Stimulated activated CD4-positive, alpha-beta T cell treated with anti-CD3 and anti-CD28 coated beads, Interleukin-1b, Interleukin-23, amount 100 ng/mL, for 24 hours (primary cell): ENCODE data around the gene PDIA2.
A peak's percentile ranks its signal among the peaks of the same experiment; 100 is the strongest.
"Not testable (repeated sequence)": the region's sequence is repeated elsewhere in the genome, so short reads cannot be mapped to it uniquely, and the experiment has no call there.

Source experiments
- DNase-seq, 4 experiments: peaks; one replicate each; pipeline ENCODE4 v3.0.0-alpha.2; 2020; ENCODE audit warnings: low read depth in 4 of 4, low spot score in 1 of 4

Gene PDIA2, protein sequence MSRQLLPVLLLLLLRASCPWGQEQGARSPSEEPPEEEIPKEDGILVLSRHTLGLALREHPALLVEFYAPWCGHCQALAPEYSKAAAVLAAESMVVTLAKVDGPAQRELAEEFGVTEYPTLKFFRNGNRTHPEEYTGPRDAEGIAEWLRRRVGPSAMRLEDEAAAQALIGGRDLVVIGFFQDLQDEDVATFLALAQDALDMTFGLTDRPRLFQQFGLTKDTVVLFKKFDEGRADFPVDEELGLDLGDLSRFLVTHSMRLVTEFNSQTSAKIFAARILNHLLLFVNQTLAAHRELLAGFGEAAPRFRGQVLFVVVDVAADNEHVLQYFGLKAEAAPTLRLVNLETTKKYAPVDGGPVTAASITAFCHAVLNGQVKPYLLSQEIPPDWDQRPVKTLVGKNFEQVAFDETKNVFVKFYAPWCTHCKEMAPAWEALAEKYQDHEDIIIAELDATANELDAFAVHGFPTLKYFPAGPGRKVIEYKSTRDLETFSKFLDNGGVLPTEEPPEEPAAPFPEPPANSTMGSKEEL

DNA sequence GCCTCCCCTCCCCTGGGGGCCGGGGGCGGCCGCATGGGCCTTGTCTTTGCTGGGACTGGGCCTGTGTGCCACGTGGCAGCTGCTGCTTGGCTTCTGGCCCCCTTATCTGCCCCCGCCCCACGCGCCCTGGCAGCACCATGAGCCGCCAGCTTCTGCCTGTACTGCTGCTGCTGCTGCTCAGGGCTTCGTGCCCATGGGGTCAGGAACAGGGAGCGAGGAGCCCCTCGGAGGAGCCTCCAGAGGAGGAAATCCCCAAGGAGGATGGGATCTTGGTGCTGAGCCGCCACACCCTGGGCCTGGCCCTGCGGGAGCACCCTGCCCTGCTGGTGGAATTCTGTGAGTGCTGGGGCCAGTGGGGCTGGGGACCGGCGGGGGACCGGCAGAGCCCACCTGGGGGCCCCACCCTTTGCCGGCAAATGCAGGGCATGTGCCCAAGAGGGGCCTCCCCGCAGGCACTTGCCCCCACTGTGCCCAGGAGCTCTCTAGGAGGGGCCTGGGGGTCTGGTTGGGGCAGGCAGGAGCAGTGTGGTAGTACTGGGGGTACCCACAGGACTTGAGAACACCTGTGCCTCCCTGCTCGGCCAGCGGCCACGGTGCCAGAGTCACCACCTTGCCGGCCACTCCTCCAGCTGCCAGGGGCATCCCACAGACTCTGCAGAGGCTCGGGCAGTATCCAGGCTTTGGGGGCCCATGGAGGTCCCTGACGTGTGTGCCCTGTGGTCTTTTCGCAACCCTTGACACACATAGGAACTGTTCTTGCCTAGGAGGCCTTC lies at the start of gene PDIA2:
PDIA2 (plus strand) TSS at position 132 of the 773 bp plus-strand sequence; CDS start at position 138, 6 bp downstream.
- no peak for DNase-seq

DNA sequence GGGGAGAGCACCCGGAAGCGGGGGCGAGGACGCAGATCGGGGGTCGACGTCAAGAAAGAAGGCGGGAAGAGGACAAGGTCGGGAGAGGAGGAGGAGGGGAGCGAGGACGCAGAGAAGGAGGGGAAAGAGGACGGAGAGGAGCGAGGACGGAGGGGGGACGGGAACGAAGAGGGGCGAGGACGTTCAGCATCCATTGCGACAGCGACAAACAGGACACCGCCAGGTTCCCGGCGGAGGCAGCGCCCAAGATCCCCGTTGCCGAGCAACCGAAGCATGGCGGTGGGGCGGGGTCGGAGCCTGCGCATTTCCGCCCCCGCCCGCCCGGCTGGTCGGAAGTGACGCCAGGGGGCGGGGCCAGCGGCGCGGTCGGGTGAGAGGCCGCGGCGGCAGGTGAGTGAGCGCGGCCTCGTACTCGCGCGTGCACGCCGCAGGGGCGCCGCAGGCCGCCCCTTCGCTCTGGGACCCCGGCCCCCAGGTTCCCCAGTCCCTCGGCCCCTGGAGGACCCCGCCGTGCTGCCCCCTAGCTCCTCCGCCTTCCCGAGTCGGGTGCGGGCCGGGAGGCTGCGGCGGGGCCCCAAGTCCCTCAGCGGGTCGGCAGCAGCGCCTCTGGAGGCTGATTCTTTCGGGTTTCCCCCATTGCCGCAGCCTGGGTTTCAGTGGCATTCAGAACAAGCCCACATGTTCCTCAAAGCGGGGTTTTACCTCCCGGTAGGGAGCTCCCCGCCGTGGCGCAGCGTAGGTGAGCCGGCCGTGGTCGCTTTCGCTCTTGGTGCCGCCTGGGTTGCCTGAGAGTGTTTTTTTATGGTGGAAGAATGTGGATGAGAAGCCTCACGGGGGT lies 48.3 kb upstream of the PDIA2 start, which contains the start of gene FAM234A:
FAM234A (plus strand) TSS at position 354 of the 838 bp plus-strand sequence. CDS start 19,593 bp downstream, outside the sequence.
- peak; percentile 90 to 94 (median 94) for DNase-seq

DNA sequence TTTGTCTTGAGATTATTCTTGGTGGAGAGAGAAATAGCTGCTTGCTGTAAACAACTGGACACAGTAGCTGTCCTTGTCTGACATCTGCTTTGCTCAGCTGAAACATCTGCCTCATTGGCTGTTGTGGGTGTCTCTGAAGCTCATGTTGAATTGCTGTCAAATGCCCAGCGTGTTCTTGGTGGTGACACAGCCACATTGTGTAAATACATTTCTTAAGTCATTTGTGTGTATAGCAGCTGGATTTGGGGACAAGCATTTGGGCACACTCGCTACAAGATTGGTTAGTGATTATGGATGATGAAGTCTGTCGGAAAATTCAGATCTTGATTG lies 43.1 kb upstream of the PDIA2 start:
- no peak for DNase-seq

DNA sequence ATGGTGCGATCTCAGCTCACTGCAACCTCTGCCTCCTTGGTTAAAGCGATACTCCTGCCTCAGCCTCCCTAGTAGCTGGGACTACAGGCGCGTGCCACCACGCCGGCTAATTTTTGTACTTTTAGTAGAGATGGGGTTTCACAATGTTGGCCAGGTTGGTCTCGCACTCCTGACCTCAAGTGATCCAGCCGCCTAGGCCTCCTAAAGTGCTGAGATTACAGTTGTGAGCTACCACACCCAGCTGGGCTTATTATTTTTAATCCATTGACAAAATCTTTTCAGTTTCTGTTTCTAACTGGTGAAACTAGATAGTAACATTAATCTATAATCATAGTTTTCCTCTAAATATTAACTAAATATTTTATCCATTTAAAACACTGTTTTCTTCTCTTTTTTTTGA lies 42.4 kb upstream of the PDIA2 start:
- DNase-seq: no peak

DNA sequence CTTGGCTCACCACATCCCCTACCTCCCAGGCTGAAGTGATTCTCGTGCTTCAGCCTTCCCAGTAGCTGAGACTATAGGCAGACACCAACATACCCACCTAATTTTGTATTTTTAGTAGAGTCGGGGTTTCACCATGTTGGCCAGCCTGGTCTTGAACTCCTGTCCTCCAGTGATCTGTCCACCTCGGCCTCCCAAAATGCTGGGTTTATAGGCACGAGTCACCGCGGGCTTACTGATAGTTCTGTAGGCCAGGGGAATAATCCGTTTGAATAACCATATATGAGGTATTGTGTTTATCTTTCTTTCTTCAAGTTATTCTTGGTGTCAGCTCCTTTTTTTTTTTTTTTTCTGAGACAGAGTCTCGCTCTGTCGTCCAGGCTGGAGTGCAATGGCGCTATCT lies 40.7 kb upstream of the PDIA2 start:
- no peak for DNase-seq

DNA sequence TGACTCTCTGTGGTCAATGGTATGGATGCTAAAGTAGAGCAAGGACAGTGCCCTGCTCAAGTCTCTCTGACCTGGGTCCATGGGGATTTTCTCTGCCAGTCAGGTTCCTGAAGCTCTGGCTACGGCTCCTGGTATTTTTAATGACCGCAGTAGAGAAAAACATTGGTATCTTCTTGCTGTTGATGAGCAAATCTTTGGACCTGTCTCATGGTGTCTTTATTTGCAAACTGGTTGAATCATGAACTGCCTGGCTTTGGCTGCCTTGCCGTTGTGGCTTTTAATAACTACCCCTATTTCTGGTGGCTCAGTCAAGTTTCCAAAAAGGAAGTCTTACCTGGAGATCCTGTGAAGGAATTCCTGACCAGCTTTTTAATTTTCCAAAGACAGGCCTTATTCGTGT lies 39.6 kb upstream of the PDIA2 start:
- no peak for DNase-seq

DNA sequence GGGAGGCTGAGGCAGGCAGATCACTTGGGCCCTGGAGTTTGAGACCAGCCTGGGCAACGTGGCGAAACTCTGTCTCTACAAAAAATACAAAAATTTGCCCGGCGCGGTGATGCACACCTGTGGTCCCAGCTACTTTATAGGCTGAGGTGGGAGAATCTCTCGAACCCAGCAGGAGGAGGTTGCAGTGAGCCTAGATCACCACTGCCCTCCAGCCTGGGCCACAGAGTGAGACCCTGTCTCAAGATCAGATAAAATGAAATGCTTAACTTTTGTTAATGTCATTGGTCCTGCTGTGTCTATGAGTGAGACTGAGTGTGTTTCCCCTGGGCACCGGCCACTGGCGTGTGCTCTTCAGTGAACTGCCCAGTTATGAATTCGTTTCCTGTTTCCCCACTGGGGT lies 37.9 kb upstream of the PDIA2 start:
- DNase-seq: no peak

DNA sequence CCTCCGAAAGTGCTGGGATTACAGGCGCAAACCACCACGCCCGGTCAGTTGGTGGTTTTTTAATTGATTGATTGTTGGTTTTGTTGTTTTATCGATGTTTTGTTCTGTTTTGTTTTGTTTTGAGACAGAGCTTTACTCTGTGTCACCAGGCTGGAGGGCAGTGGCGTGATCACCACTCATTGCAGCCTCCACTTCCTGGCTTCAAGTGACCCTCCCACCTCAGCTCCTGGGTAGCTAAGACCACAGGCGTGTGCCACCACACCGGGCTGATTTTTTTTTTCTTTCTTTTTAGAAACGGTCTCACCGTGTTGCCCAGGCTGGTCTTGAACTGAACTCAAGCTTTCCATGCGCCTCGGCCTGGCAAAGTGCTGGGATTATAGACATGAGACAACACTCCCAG lies 35.9 kb upstream of the PDIA2 start:
- DNase-seq: no peak

DNA sequence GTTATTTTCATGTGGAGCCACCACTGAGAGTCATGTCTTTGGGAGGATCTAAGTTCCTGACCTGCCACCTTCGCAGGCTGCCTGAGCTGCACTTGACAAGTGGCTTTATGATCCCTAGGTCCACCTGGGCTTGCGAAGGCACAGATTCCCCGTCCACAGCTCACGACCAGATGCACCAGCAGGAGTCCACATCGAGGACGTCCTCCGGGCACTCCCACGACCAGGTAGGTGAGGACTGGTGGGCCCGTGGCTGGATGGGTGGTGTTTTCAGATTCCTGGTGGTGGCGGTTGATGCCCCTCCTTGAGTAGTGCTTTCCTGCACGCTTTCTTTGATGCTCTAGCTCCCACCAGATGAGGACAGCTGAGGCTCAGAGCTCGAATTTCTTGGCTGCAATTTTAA lies 33.5 kb upstream of the PDIA2 start:
- DNase-seq: no peak

DNA sequence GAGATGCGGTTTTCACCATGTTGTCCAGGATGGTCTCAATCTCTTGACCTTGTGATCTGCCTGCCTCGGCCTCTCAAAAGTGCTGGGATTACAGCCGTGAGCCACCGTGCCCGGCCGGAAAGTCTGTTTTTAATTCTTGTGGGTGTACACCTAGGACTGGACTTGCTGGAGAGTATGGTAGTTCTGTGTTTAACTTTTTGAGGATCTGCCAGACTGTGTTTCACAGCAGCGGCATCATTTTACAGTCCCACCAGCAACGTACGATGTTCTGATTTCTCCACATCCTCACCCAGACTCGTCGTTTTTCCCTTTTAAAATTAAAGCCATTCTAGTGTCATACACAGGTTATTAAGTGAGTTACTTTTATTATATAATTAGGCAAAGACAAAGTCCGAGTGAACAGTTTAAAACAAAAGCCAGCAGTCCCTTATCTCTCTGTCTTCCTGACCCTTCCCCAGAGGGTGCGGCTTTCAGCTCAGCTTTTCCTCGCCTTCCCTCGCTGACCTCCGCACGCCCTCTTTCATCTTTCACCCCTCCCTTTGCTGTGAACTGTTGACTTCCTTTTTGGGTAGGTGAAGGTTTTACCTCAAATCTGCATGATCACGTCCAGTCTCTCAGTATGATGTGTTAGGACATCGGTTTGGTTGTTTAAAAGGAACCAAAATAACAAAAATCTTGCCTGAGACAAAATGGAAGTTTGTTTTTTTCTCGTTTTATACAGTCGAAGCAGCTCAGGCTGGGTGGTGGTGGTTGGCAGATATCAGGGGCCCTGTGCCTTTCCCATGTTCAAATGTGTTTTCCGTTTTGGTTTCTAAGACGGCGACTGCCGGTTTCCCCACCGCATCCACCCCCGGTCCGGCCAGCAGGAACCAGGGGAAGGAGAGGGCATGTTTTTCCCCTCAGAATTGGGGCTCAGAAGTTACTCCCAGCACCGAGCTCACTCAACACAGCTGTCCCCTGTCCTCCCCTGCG lies 30.3 kb upstream of the PDIA2 start:
- DNase-seq: no peak

DNA sequence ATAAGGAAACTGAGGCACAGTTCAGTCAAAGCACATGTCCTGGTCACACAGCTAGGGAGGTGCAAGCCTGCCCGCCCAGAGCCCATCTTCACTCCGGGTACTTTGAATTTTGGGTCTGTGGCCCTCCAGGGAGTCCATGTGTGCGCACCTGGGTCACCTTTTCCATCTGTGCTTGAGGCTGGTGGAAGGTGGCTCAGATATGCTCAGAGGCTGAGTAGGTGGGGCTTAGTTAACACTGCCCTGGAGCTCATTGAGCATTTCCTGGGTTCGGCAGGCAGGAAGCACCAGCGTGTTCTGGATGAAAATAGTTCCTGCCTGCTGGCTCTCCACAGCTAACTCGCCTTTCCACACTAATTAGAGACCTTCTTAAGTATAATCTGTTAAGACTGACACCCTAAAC lies 29.1 kb upstream of the PDIA2 start:
- DNase-seq: no peak

DNA sequence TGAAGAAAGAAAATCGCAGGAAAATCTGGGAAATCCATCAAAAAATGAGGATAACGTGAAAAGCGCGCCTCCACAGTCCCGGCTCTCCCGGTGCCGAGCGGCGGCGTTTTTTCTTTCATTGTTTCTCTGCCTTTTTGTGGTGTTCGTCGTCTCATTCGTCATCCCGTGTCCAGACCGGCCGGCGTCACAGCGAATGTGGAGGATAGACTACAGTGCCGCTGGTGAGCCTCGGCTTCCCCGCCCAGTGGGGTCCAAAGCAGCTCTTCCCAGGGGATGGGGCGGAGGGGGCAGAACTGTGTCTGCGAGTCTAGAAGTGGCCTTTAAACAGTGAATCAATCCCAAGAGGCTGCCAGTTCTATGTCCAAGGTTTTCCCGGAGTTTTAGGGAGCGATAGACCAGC lies 28.5 kb upstream of the PDIA2 start:
- DNase-seq: no peak

DNA sequence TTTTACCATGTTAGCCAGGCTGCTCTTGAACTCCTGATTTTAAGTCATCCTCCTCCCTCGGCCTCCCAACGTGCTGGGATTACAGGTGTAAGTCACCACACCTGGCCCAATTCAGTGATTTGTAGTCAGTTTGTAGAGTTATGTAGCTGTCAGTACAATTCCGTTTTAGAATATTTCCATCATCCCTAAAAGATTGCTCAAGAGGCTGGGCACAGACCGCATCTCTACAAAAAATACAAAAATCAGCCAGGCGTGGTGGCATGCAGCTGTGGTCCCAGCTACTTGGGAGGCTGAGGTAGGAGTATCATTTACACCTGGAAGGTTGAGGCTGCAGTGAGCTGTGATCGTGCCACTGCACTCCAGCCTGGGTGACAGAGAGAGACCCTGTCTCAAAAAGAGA lies 27.8 kb upstream of the PDIA2 start:
- DNase-seq: no peak

DNA sequence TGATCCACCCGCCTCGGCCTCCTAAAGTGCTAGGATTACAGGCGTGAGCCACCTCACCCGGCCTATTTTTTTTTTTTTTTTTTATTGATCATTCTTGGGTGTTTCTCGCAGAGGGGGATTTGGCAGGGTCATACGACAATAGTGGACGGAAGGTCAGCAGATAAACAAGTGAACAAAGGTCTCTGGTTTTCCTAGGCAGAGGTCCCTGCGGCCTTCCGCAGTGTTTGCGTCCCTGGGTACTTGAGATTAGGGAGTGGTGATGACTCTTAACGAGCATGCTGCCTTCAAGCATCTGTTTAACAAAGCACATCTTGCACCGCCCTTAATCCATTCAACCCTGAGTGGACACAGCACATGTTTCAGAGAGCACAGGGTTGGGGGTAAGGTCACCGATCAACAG lies 24.9 kb upstream of the PDIA2 start:
- DNase-seq: not testable (repeated sequence)

DNA sequence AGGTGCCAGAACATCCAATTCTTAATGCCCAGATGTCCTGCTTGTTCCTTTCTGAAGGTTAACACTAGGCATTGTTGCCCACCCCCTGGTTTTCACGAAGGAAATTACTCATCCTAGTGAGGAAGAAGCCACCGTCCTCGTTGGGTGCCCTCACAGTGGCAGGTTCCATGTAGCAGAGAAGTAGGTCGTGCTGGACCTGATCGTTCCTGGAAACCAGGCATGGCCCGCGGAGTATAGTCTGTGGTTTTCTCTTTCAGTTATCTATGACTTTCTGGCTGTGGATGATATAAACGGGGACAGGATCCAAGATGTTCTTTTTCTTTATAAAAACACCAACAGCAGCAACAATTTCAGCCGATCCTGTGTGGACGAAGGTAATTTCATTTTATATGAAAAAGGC lies 23.7 kb upstream of the PDIA2 start:
- DNase-seq: no peak

DNA sequence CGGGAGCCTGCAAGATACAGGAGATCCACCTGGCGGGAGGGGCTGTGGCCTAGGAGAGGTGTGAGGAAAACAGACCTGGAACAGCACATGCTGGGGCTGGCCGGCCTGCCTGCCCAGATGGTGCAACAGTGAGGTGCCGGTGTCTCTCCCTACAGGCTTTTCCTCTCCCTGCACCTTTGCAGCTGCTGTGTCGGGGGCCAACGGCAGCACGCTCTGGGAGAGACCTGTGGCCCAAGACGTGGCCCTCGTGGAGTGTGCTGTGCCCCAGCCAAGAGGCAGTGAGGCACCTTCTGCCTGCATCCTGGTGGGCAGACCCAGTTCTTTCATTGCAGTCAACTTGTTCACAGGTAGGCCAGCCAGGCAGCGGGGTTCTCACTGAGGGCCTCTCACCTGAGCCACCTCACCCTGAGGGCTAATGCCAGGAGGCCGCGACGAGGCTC lies 23.1 kb upstream of the PDIA2 start:
- DNase-seq: no peak

DNA sequence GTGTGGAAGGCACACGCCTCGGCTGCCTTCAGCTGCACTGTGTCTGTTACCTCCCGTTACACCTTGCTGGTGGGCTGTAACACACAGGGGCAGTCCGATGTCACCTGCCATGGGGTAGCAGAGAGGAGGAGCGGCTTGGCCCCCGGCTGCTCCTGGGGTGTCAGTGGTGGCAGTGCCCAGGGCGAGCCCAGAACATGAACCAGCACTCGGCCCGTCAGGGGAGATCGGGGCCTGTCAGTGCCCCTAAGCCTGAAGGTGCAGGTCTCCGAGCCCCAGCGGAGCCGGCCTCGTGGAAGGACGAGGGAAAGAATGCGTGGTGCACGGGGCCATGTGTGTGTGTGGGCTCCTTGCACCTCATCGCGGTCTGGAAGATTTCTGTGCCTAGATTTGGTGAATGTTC lies 22.6 kb upstream of the PDIA2 start:
- no peak for DNase-seq

DNA sequence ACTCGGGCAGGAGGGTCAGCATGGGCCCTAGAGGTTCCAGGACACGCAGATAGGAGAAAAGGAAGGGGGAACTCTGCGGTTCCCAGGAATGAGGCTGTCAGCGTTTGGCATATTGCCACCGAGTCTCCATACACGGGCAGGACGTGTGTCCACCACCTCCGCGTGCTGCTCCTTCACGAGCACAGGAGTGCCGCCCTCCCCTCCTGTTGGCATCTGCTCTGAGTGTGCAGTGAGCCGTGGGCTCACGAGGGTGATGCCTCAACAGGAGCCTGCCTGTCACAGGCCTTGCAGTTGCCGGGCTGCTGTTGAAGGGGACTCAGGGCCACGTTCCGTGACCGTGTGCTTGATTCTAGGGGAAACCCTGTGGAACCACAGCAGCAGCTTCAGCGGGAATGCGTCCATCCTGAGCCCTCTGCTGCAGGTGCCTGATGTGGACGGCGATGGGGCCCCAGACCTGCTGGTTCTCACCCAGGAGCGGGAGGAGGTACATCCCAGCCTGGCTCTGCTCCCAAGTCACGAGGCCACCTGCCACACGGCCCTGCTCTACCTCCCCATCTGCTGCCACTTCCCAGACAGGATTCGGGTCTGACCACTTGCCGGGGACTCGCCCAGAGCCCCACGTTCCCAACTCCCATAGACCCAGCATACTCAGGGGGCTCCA lies 21.8 kb upstream of the PDIA2 start:
- no peak for DNase-seq

DNA sequence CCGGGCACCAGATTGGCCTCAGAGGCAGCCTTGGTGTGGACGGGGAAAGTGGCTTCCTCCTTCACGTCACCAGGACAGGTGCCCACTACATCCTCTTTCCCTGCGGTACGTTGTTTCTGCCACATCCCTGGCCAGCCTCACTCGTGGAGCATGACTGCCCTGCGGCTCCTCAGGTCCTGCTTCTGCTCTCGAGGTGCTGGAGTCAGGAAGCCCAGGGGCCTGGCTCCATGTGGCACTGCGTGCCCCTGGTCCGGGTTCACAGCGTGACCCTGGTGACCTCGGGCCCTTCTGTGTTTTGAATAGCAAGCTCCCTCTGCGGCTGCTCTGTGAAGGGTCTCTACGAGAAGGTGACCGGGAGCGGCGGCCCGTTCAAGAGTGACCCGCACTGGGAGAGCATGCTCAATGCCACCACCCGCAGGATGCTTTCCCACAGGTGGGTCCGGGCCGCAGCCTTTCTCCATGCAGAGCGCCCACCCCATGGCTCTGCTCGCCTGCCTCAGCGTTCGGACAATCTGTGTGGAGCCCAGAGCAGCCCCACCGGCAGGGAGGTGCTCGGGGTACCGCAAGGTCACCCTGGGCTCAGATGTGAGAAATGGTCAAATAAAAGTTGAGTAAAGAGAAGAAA lies 20.7 kb upstream of the PDIA2 start:
- no peak for DNase-seq
